Measurements from ENCODE around the gene RAX2. TPM values are rescaled to one million over a fixed set of nuclear protein-coding genes. Genes with fewer than 3 reads are reported as not detected.
"Not testable (repeated sequence)": the region's sequence is repeated elsewhere in the genome, so short reads cannot be mapped to it uniquely, and the experiment has no call there.

Gene RAX2
- total RNA-seq, 1 donor from 2014 or later = not detected

DNA sequence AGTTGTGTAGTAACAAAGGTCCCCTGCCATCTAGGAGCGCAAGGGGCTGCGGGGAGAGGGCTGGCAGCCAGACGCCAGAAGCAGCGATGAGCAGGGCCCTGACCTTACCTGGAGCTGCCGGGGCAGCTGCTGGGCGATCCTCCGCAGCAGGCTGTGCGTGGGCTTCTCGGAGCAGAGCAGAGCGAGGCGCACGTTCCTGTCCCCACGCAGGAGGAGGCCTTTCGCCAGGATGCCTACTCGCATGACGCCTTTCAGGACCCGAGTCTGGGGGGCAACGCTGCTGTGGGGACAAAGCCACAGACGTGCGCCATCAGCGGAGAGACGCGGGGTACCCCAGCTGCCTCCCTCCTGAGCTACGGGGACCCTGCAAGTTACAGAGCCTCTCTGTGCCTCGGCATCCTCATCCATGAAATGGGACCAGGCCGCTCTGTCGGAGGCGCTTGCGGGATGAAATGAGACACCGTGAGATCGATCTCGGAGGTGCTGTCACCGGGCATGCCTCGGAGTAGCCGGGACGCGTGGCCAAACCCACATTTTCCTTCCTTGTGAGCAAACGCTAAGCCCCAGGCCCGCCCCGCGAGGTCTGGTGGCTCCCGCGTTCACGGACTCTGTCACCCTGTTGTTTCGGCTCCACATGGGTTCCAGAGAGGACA lies 44.7 kb upstream of the RAX2 start:
- Mint-ChIP-seq H3K27me3 (peaks cover 10% of the 10 kb centered on the region), H3K4me3 (no peak overlapping the region), H3K4me1 (ENCODE audit: unreplicated experiment) (no peaks in the 10 kb centered on the region), H3K9me3 (no peaks in the 10 kb centered on the region), H3K27ac (no peak overlapping the region), H3K36me3 (no peaks in the 10 kb centered on the region)
- TF ChIP-seq, protein P1, sequence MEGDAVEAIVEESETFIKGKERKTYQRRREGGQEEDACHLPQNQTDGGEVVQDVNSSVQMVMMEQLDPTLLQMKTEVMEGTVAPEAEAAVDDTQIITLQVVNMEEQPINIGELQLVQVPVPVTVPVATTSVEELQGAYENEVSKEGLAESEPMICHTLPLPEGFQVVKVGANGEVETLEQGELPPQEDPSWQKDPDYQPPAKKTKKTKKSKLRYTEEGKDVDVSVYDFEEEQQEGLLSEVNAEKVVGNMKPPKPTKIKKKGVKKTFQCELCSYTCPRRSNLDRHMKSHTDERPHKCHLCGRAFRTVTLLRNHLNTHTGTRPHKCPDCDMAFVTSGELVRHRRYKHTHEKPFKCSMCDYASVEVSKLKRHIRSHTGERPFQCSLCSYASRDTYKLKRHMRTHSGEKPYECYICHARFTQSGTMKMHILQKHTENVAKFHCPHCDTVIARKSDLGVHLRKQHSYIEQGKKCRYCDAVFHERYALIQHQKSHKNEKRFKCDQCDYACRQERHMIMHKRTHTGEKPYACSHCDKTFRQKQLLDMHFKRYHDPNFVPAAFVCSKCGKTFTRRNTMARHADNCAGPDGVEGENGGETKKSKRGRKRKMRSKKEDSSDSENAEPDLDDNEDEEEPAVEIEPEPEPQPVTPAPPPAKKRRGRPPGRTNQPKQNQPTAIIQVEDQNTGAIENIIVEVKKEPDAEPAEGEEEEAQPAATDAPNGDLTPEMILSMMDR (conservative IDR thresholded peaks at IDR 0.05) = no peak
- DNase-seq (ENCODE audit: extremely low spot score, unreplicated experiment) = no peak

DNA sequence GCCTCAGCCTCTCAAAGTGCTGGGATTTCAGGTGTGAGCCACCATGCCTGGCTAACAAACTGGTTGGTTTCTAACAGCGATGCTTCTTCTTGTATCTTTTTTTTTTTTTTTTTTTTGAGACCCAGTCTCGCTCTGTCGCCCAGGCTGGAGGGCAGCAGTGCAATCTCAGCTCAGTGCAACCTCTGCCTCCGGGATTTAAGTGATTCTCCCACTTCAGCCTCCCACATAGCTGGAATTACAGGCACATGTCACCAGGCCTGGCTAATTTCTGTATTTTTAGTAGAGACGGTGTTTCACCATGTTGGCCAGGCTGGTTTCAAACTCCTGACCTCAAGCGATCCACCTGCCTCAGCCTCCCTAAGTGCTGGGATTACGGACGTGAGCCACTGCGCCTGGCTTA lies 44.1 kb upstream of the RAX2 start:
- H3K9me3 Mint-ChIP-seq; H3K4me1 Mint-ChIP-seq (ENCODE audit: unreplicated experiment); DNase-seq (ENCODE audit: extremely low spot score, unreplicated experiment); H3K27me3 Mint-ChIP-seq; H3K36me3 Mint-ChIP-seq; H3K4me3 Mint-ChIP-seq; H3K27ac Mint-ChIP-seq: not testable (repeated sequence)

DNA sequence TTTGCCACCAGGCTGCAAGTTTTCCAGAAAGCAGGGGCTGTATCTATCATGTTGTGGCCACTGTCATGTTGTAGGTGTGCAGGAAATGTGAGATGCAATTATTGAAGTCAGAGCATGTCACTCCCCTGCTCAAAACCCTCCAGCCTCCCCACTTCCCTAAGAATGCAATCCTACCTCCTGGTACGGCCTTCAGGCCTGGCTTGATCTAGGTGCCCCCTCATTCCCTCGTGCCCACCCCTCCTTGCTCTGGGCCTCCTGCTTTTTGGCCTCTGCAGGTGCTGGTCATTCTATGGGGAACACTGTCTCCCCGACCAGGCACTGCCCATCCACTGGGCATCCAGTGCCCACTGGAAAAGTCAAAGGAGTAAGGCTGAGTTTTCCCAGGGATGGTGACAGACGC lies 42.6 kb upstream of the RAX2 start:
- TF ChIP-seq, protein P1 (conservative IDR thresholded peaks at IDR 0.05) = no peak
- no peaks in the 10 kb centered on the region for H3K9me3 Mint-ChIP-seq
- no peak overlapping the region for H3K4me3 Mint-ChIP-seq
- H3K27me3 Mint-ChIP-seq = peaks cover 10% of the 10 kb centered on the region
- no peak overlapping the region for H3K27ac Mint-ChIP-seq
- DNase-seq (ENCODE audit: extremely low spot score, unreplicated experiment) = no peak
- no peaks in the 10 kb centered on the region for H3K36me3 Mint-ChIP-seq
- no peaks in the 10 kb centered on the region for H3K4me1 Mint-ChIP-seq (ENCODE audit: unreplicated experiment)

DNA sequence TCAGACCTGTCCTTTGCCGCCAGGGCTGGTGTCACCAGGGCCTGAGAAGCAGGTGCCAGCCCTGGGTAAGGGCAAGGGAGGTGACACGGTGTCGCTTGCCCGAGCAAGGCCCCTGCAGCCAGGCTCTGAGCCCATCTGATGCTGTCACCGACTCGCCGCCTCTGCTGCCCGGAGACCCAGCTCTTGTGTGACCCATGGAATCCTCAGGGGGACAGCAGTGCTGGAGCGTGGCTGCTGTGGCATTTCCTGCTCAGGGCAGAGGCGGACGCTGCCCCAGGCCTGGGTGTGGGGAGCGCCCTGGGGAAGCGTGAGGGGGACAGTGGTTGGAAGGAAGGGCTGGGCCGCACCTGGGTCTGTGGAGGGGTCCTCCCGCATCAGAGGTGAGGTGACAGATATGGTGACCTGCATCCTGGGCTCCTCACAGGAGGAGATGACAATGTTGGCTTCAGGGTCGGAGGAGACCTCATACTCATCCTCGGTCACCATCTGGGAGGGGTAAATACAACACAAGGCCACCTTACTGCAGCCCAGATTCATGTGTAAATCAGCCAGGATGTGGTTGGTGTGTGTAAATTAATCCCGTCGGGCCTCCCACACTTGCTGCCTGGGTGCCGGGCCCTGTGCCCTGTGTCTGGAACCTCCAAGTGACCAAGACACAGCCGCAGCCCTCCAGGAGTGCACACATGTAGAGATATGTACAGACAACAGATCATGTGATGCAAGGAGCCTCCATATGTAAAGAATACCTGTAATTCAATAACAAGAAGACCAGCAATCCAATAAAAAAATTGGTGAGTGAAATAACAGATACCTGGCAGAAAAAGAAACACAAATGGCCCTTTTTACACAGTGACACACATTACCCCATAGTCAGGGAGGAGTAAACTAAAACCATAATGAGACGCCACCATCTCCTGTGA lies 41.7 kb upstream of the RAX2 start:
- DNase-seq (ENCODE audit: extremely low spot score, unreplicated experiment) = no peak
- Mint-ChIP-seq H3K9me3 (no peaks in the 10 kb centered on the region), H3K27ac (no peak overlapping the region), H3K27me3 (peaks cover 10% of the 10 kb centered on the region), H3K36me3 (no peaks in the 10 kb centered on the region), H3K4me1 (ENCODE audit: unreplicated experiment) (no peaks in the 10 kb centered on the region), H3K4me3 (no peak overlapping the region)
- TF ChIP-seq, protein P1 (conservative IDR thresholded peaks at IDR 0.05) = no peak

DNA sequence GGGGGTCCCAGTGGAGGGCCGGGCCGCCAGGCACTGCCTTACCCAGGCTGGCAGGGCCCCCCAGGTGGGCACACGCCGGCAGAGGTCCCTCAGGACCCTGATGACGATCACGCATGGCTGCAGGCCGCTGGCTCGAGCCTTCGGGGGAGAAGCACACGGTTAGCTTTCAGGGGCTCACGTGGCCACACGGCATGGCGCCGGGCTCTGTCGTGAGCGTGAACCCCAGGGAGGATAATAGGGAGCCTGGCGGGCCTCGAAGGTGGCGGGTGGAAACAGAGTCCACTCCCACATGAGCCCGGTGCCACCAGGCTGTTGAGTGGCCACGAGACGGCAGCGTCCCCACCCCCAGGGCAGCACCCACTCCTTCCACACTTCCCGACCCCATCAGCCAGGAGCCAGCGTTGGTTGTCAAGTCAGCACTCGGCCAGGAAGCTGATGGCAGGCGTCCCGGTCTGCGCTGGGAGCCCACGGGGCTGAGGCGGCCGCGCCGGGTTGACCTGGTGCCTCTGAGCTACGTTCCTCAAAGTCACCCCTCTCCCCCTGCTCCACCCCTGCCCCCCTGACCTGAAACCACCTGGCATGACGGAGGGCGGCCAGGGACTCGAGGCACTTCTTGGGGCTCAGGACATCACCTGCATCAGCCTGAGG lies 38.8 kb upstream of the RAX2 start:
- H3K27me3 Mint-ChIP-seq = peaks cover 3% of the 10 kb centered on the region
- no peak overlapping the region for H3K27ac Mint-ChIP-seq
- no peak for DNase-seq (ENCODE audit: extremely low spot score, unreplicated experiment)
- no peaks in the 10 kb centered on the region for H3K4me1 Mint-ChIP-seq (ENCODE audit: unreplicated experiment)
- H3K4me3 Mint-ChIP-seq = no peak overlapping the region
- TF ChIP-seq, protein P1 (conservative IDR thresholded peaks at IDR 0.05) = no peak
- no peaks in the 10 kb centered on the region for H3K9me3 Mint-ChIP-seq
- H3K36me3 Mint-ChIP-seq = no peaks in the 10 kb centered on the region
